HEK293 (cell line): Measurements from ENCODE around the gene ZNF276.

Experiments
- CTCF ChIA-PET: fragments of 350-600 bp; formaldehyde crosslinking; extraction: SDS; loops from one replicate; lab custom pipeline; 2021; ENCODE audit warnings: antibody characterized with exemption; lab: Yijun Ruan, JAX
- POLR2A ChIA-PET: fragments of 300-600 bp; formaldehyde crosslinking; extraction: SDS; loops from one replicate; lab custom pipeline; 2020; ENCODE audit warnings: antibody characterized with exemption, inconsistent platforms; lab: Yijun Ruan, JAX
- H3K27ac ChIP-seq: fragments of 200-500 bp; sonication (Bioruptor generic); 2 replicates; pipeline ENCODE4 v1.5.1; 2014; ENCODE audit warnings: low read depth, low read length, control low read depth, inconsistent platforms; ENCODE audit errors: extremely low read depth
- H3K36me3 ChIP-seq, 2 experiments: fragments of 200-500 bp in 1 of 2; sonication (Bioruptor generic) in 1 of 2; 1 replicate in 1 of 2; 2 replicates in 1 of 2; pipeline ENCODE4 v1.5.1; 2014 to 2017; ENCODE audit warnings: inconsistent platforms in 2 of 2, low read length in 2 of 2; ENCODE audit not compliant: control insufficient read depth in 2 of 2, insufficient read depth in 1 of 2
- H3K4me1 ChIP-seq: fragments of 200-500 bp; sonication (Bioruptor generic); 2 replicates; pipeline ENCODE4 v1.5.1; 2014; ENCODE audit warnings: mild to moderate bottlenecking, low read length, inconsistent platforms; ENCODE audit not compliant: control insufficient read depth, insufficient read depth
- H3K4me3 ChIP-seq: 2 replicates; pipeline ENCODE4 v1.5.1; 2011; ENCODE audit warnings: low read depth, mild to moderate bottlenecking, control low read depth, low read length, moderate library complexity
- H3K9me3 ChIP-seq: fragments of 200-500 bp; sonication (Bioruptor generic); 2 replicates; pipeline ENCODE4 v1.5.1; 2014; ENCODE audit warnings: low read depth, low read length, inconsistent platforms; ENCODE audit not compliant: control insufficient read depth, insufficient read depth
- GFI1B ChIP-seq: fragments of 450-650 bp; formaldehyde crosslinking; IDR thresholded peaks from 2 replicates; pipeline ENCODE4 v1.5.1; 2016; ENCODE audit warnings: missing biosample characterization, missing genetic modification characterization
- GLIS1 ChIP-seq: fragments of 450-650 bp; formaldehyde crosslinking; IDR thresholded peaks from 2 replicates; pipeline ENCODE4 v1.5.1; 2016; ENCODE audit warnings: missing biosample characterization, missing genetic modification characterization
- PRDM1 ChIP-seq: fragments of 450-650 bp; formaldehyde crosslinking; IDR thresholded peaks from 2 replicates; pipeline ENCODE4; 2016; ENCODE audit warnings: missing biosample characterization, missing genetic modification characterization
- SALL2 ChIP-seq: fragments of 450-650 bp; formaldehyde crosslinking; IDR thresholded peaks from 2 replicates; pipeline ENCODE4 v1.5.0; 2017; ENCODE audit warnings: missing biosample characterization, mild to moderate bottlenecking, missing genetic modification characterization, borderline replicate concordance
- SCRT1 ChIP-seq: fragments of 450-650 bp; formaldehyde crosslinking; IDR thresholded peaks from 2 replicates; pipeline ENCODE4 v1.5.1; 2016; ENCODE audit warnings: missing biosample characterization, missing genetic modification characterization, borderline replicate concordance
- SCRT2 ChIP-seq: fragments of 450-650 bp; formaldehyde crosslinking; IDR thresholded peaks from 2 replicates; pipeline ENCODE4 v1.5.1; 2016; ENCODE audit warnings: missing biosample characterization, missing genetic modification characterization
- SETDB1 ChIP-seq: IDR thresholded peaks from one replicate; pipeline ENCODE4 v1.6.1; 2017; ENCODE audit warnings: mild to moderate bottlenecking, low read length, moderate library complexity, mixed read lengths; ENCODE audit not compliant: insufficient read length
- SP2 ChIP-seq: fragments of 450-650 bp; formaldehyde crosslinking; IDR thresholded peaks from 2 replicates; pipeline ENCODE4 v1.5.1; 2016; ENCODE audit warnings: missing biosample characterization, missing genetic modification characterization
- YY1 ChIP-seq: fragments of 450-650 bp; formaldehyde crosslinking; IDR thresholded peaks from 2 replicates; pipeline ENCODE4 v1.5.1; 2018; ENCODE audit warnings: missing biosample characterization, missing genetic modification characterization
- ZBTB7A ChIP-seq: fragments of 450-650 bp; formaldehyde crosslinking; IDR thresholded peaks from 2 replicates; pipeline ENCODE4 v1.5.1; 2016; ENCODE audit warnings: low read depth, missing biosample characterization, missing genetic modification characterization
- ZEB2 ChIP-seq: fragments of 450-650 bp; formaldehyde crosslinking; IDR thresholded peaks from 2 replicates; pipeline ENCODE4 v1.5.1; 2016; ENCODE audit warnings: missing biosample characterization, missing genetic modification characterization
- ZNF114 ChIP-seq: fragments of 450-650 bp; formaldehyde crosslinking; IDR thresholded peaks from 2 replicates; pipeline ENCODE4 v1.5.0; 2017; ENCODE audit warnings: missing biosample characterization, missing genetic modification characterization
- ZNF132 ChIP-seq: fragments of 450-650 bp; formaldehyde crosslinking; IDR thresholded peaks from 2 replicates; pipeline ENCODE4 v1.5.1; 2017; ENCODE audit warnings: missing biosample characterization, missing genetic modification characterization, borderline replicate concordance
- ZNF133 ChIP-seq: fragments of 450-650 bp; formaldehyde crosslinking; IDR thresholded peaks from 2 replicates; pipeline ENCODE4 v1.5.1; 2016; ENCODE audit warnings: missing biosample characterization, missing genetic modification characterization
- ZNF202 ChIP-seq: fragments of 450-650 bp; formaldehyde crosslinking; IDR thresholded peaks from 2 replicates; pipeline ENCODE4 v1.5.1; 2016; ENCODE audit warnings: missing biosample characterization, missing genetic modification characterization, borderline replicate concordance
- ZNF266 ChIP-seq: fragments of 450-650 bp; formaldehyde crosslinking; IDR thresholded peaks from 2 replicates; pipeline ENCODE4 v1.5.1; 2016; ENCODE audit warnings: missing biosample characterization, missing genetic modification characterization, low read depth
- ZNF335 ChIP-seq: fragments of 450-650 bp; formaldehyde crosslinking; conservative IDR thresholded peaks from 2 replicates; pipeline ENCODE4 v1.5.1; 2016; ENCODE audit warnings: missing biosample characterization, missing genetic modification characterization
- ZNF621 ChIP-seq: fragments of 450-650 bp; formaldehyde crosslinking; IDR thresholded peaks from 2 replicates; pipeline ENCODE4 v1.5.1; 2017; ENCODE audit warnings: missing biosample characterization, missing genetic modification characterization
- ZNF654 ChIP-seq: fragments of 450-650 bp; formaldehyde crosslinking; IDR thresholded peaks from 2 replicates; pipeline ENCODE4 v1.5.1; 2016; ENCODE audit warnings: low read depth, missing biosample characterization, missing genetic modification characterization
- ZNF658 ChIP-seq: fragments of 450-650 bp; formaldehyde crosslinking; IDR thresholded peaks from 2 replicates; pipeline ENCODE4; 2016; ENCODE audit warnings: missing biosample characterization, missing genetic modification characterization
- ZNF76 ChIP-seq: fragments of 450-650 bp; formaldehyde crosslinking; IDR thresholded peaks from 2 replicates; pipeline ENCODE4; 2016; ENCODE audit warnings: low read depth, missing biosample characterization, missing genetic modification characterization, borderline replicate concordance
- ZNF768 ChIP-seq: fragments of 450-650 bp; formaldehyde crosslinking; IDR thresholded peaks from 2 replicates; pipeline ENCODE4 v1.5.1; 2018; ENCODE audit warnings: missing biosample characterization, mild to moderate bottlenecking, missing genetic modification characterization
- ZNF785 ChIP-seq: fragments of 450-650 bp; formaldehyde crosslinking; IDR thresholded peaks from 2 replicates; pipeline ENCODE4 v1.5.1; 2016; ENCODE audit warnings: missing biosample characterization, missing genetic modification characterization
- ZXDB ChIP-seq: fragments of 450-650 bp; formaldehyde crosslinking; IDR thresholded peaks from 2 replicates; pipeline ENCODE4 v1.5.1; 2016; ENCODE audit warnings: missing biosample characterization, missing genetic modification characterization
- TF ChIP-seq, protein P1 (sequence below): fragments of 450-650 bp; formaldehyde crosslinking; IDR thresholded peaks from 2 replicates; pipeline ENCODE4 v1.5.1; 2016; ENCODE audit warnings: missing biosample characterization, missing genetic modification characterization
- TF ChIP-seq, protein P2 (sequence below): fragments of 450-650 bp; formaldehyde crosslinking; IDR thresholded peaks from 2 replicates; pipeline ENCODE4 v1.5.1; 2017; ENCODE audit warnings: missing biosample characterization, missing genetic modification characterization
- TF ChIP-seq, protein P3 (sequence below): fragments of 450-650 bp; formaldehyde crosslinking; IDR thresholded peaks from 2 replicates; pipeline ENCODE4 v1.5.1; 2016; ENCODE audit warnings: missing biosample characterization, missing genetic modification characterization, low read depth
- TF ChIP-seq, protein P4 (sequence below): fragments of 450-650 bp; formaldehyde crosslinking; conservative IDR thresholded peaks from 2 replicates; pipeline ENCODE4 v1.5.1; 2016; ENCODE audit warnings: low read depth, missing biosample characterization, missing genetic modification characterization
- TF ChIP-seq, protein P5 (sequence below): fragments of 450-650 bp; formaldehyde crosslinking; IDR thresholded peaks from 2 replicates; pipeline ENCODE4 v1.5.1; 2016; ENCODE audit warnings: missing biosample characterization, missing genetic modification characterization, low read depth

ZNF276 gene

DNA sequence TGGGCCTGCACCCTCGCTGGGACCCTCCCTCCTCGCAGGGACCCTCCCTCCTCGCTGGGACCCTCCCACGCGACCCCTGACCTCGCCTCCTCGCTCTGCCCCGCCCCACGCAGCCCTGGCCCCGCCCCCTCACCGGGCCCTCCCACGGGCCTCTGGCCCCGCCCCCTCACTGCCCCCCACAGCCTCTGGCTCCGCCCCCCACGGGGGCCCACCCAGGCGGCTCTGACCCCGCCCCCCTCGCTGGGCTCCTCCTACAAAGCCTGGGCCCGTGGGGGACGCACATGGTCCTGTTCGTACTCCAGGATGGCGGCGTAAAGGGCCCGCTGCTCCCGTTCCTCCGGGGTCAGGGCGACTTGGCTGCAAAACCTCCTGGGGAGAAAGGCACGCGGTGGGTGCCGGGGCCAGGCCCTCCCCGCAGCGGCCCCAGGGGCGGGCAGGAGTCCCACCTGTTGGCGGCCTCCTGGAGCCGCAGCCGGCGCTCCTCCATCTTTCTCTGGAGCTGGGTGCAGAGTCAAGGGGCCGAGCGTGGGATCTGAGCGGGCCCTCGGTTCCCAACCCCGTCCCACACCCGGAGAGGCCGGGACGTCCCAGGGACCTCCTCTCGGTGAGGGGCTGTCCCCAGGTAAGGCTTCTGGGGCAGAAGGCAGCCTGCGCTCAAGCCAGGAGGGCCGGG is 9.6 kb upstream of the ZNF276 start:
- Histone ChIP-seq H3K4me1 (no peaks in the 10 kb centered on the region), H3K9me3 (no peaks in the 10 kb centered on the region), H3K27ac (peak overlapping the region; percentile 49; the same call in 1 of the 2 replicates), H3K4me3 (peak overlapping the region; percentile 62), H3K36me3 (peaks cover 0 to 22% of the 10 kb centered on the region in 2 experiments; a peak in 2 of 3 replicates)
- ChIA-PET POLR2A (interaction anchor here (0.5 to 1.4 kb wide), 3 partner anchors 9 to 105 kb away, joined by 3 to 4 read pairs (median 3); partner anchors contain the start of gene FANCA), CTCF (interaction anchor here (0.7 kb wide), 1 partner anchor 10 kb away, joined by 3 read pairs; the partner anchor contains the start of gene SPATA2L)
- TF ChIP-seq ZNF785 (tag by site-specific recombination) (no peak), SALL2 (tag by site-specific recombination) (no peak), SETDB1 (no peak), ZXDB (tag by site-specific recombination) (0 out of 2 replicates have a peak, but pooled peaks have one; percentile 15), ZNF114 (tag by site-specific recombination) (no peak), ZNF133 (tag by site-specific recombination) (no peak), GFI1B (tag by site-specific recombination) (no peak), YY1 (tag by site-specific recombination) (0 out of 2 replicates have a peak, but pooled peaks have one; percentile 32), ZEB2 (tag by site-specific recombination) (no peak), ZNF658 (no peak), ZNF132 (tag by site-specific recombination) (no peak), SCRT1 (tag by site-specific recombination) (peak; percentile 72), SP2 (tag by site-specific recombination) (peak; percentile 35), ZBTB7A (tag by site-specific recombination) (no peak), GLIS1 (peak; percentile 71), ZNF768 (no peak), ZNF266 (tag by site-specific recombination) (no peak), ZNF621 (tag by site-specific recombination) (no peak), ZNF202 (tag by site-specific recombination) (no peak), ZNF76 (no peak), PRDM1 (tag by site-specific recombination) (no peak), SCRT2 (peak; percentile 85), ZNF335 (tag by site-specific recombination) (0 out of 2 replicates have a peak, but pooled peaks have one; percentile 24), ZNF654 (tag by site-specific recombination) (no peak)
- TF ChIP-seq, protein P1, sequence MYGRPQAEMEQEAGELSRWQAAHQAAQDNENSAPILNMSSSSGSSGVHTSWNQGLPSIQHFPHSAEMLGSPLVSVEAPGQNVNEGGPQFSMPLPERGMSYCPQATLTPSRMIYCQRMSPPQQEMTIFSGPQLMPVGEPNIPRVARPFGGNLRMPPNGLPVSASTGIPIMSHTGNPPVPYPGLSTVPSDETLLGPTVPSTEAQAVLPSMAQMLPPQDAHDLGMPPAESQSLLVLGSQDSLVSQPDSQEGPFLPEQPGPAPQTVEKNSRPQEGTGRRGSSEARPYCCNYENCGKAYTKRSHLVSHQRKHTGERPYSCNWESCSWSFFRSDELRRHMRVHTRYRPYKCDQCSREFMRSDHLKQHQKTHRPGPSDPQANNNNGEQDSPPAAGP (tag by site-specific recombination): no peak
- TF ChIP-seq, protein P2, sequence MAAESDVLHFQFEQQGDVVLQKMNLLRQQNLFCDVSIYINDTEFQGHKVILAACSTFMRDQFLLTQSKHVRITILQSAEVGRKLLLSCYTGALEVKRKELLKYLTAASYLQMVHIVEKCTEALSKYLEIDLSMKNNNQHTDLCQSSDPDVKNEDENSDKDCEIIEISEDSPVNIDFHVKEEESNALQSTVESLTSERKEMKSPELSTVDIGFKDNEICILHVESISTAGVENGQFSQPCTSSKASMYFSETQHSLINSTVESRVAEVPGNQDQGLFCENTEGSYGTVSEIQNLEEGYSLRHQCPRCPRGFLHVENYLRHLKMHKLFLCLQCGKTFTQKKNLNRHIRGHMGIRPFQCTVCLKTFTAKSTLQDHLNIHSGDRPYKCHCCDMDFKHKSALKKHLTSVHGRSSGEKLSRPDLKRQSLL (tag by site-specific recombination): peak; percentile 61; the same call in 1 of the 2 replicates
- TF ChIP-seq, protein P3, sequence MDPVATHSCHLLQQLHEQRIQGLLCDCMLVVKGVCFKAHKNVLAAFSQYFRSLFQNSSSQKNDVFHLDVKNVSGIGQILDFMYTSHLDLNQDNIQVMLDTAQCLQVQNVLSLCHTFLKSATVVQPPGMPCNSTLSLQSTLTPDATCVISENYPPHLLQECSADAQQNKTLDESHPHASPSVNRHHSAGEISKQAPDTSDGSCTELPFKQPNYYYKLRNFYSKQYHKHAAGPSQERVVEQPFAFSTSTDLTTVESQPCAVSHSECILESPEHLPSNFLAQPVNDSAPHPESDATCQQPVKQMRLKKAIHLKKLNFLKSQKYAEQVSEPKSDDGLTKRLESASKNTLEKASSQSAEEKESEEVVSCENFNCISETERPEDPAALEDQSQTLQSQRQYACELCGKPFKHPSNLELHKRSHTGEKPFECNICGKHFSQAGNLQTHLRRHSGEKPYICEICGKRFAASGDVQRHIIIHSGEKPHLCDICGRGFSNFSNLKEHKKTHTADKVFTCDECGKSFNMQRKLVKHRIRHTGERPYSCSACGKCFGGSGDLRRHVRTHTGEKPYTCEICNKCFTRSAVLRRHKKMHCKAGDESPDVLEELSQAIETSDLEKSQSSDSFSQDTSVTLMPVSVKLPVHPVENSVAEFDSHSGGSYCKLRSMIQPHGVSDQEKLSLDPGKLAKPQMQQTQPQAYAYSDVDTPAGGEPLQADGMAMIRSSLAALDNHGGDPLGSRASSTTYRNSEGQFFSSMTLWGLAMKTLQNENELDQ (tag by site-specific recombination): no peak
- TF ChIP-seq, protein P4, sequence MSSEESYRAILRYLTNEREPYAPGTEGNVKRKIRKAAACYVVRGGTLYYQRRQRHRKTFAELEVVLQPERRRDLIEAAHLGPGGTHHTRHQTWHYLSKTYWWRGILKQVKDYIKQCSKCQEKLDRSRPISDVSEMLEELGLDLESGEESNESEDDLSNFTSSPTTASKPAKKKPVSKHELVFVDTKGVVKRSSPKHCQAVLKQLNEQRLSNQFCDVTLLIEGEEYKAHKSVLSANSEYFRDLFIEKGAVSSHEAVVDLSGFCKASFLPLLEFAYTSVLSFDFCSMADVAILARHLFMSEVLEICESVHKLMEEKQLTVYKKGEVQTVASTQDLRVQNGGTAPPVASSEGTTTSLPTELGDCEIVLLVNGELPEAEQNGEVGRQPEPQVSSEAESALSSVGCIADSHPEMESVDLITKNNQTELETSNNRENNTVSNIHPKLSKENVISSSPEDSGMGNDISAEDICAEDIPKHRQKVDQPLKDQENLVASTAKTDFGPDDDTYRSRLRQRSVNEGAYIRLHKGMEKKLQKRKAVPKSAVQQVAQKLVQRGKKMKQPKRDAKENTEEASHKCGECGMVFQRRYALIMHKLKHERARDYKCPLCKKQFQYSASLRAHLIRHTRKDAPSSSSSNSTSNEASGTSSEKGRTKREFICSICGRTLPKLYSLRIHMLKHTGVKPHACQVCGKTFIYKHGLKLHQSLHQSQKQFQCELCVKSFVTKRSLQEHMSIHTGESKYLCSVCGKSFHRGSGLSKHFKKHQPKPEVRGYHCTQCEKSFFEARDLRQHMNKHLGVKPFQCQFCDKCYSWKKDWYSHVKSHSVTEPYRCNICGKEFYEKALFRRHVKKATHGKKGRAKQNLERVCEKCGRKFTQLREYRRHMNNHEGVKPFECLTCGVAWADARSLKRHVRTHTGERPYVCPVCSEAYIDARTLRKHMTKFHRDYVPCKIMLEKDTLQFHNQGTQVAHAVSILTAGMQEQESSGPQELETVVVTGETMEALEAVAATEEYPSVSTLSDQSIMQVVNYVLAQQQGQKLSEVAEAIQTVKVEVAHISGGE (tag by site-specific recombination): no peak
- TF ChIP-seq, protein P5, sequence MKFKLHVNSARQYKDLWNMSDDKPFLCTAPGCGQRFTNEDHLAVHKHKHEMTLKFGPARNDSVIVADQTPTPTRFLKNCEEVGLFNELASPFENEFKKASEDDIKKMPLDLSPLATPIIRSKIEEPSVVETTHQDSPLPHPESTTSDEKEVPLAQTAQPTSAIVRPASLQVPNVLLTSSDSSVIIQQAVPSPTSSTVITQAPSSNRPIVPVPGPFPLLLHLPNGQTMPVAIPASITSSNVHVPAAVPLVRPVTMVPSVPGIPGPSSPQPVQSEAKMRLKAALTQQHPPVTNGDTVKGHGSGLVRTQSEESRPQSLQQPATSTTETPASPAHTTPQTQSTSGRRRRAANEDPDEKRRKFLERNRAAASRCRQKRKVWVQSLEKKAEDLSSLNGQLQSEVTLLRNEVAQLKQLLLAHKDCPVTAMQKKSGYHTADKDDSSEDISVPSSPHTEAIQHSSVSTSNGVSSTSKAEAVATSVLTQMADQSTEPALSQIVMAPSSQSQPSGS (tag by site-specific recombination): no peak
